HepG2 (cell line): ENCODE measurements around the gene BIRC3.

Experiments
- CREB1 ChIP-seq, 2 experiments: fragments of 450-650 bp in 1 of 2; IDR thresholded peaks; 2 replicates each; pipeline ENCODE4 v1.6.1; 2016 to 2017; ENCODE audit warnings: control low read depth in 1 of 2, mild to moderate bottlenecking in 1 of 2, missing compliant biosample characterization in 1 of 2, missing genetic modification characterization in 1 of 2
- TCF7L2 ChIP-seq: IDR thresholded peaks from 2 replicates; pipeline ENCODE4 v1.6.1; 2011; ENCODE audit warnings: mild to moderate bottlenecking, low read depth, low read length, moderate library complexity
- ZNF235 ChIP-seq: sonication (generic); formaldehyde crosslinking; IDR thresholded peaks from 2 replicates; pipeline ENCODE4 v1.8.1; 2023; ENCODE audit warnings: mild to moderate bottlenecking, missing genetic modification reagents, borderline replicate concordance

DNA sequence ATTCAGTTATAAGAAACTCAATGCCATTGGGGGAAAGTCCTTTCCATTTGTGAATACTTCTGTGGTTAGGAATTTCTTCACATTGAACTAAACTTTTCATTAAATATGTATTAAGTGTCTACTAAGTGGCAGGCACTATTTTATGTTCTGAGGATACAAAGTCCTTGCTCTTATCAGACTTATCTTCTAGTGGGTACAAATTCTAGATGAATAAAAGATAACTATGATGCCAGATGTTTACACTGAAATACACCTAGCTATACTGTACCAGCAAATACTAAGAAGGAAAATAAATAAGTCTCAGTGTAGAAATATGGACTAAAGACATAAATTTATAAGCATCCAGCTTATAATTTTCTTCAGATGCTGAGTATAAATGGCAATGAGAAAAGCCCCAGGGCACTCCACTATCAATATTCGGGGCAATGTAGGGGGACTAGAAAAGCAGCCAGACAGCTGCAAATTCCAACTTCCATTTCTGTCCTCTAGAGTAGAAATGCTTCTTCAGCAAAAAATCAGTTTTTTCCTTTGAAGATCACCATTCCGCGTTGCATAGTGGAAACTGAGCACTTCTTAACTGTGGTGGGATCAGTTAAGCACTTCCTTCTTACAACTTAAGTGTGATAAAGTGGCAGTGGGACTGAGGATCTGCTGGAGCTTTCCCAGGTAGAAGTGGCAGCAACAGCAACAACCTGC, 11.8 kb upstream of the BIRC3 start:
- TF ChIP-seq TCF7L2, result no peak
- TF ChIP-seq ZNF235 (CRISPR knock-in tag), result no peak
- no peak for TF ChIP-seq CREB1 (IDR thresholded peaks at IDR 0.05)
- no peak for TF ChIP-seq CREB1 (CRISPR knock-in tag; IDR thresholded peaks at IDR 0.05)
